Measurements from ENCODE around the gene SLC12A5. TPM values are rescaled to one million over a fixed set of nuclear protein-coding genes. Genes with fewer than 3 reads are reported as not detected.

SLC12A5 gene
- total and polyA plus RNA-seq, 8 donors, result 0.93 to 6.2 (median 3.4) TPM; not detected in 4

- DNase-seq, result no peak
- no peak for TF ChIP-seq POLR2AphosphoS5 (IDR thresholded peaks at IDR 0.05)
- no peak for TF ChIP-seq CTCF (IDR thresholded peaks at IDR 0.05)
- no peak for TF ChIP-seq POLR2A (IDR thresholded peaks at IDR 0.05)
- no peak for TF ChIP-seq EP300 (IDR thresholded peaks at IDR 0.05)
- H3K27me3 ChIP-seq, result no peaks in the 10 kb centered on the region
- H3K9me3 ChIP-seq, result no peaks in the 10 kb centered on the region
- peaks cover 0 to 34% (median 2%) of the 10 kb centered on the region in 4 donors for H3K4me1 ChIP-seq
- WGBS, 5 donors, result 85 to 91% (median 88%) methylated on average over 3 of the region's 3 CpGs
- no peak overlapping the region for H3K4me3 ChIP-seq
- intact Hi-C loops (cut with DNase I; ENCODE audit: low total_unique reads), result no loop called here
- no peak overlapping the region for H3K27ac ChIP-seq
- peaks cover 34 to 68% (median 67%) of the 10 kb centered on the region in 4 donors for H3K36me3 ChIP-seq
Measured at GRCh38 chr20:46073443-46073842, 44.4 kb downstream of the SLC12A5 start.

- Histone ChIP-seq H3K27me3 (no peaks in the 10 kb centered on the region), H3K27ac (no peak overlapping the region), H3K4me1 (peaks cover 0 to 40% (median 5%) of the 10 kb centered on the region in 4 donors), H3K9me3 (no peaks in the 10 kb centered on the region), H3K4me3 (no peak overlapping the region), H3K36me3 (peaks cover 35 to 68% (median 67%) of the 10 kb centered on the region in 4 donors)
- intact Hi-C loops (cut with DNase I; ENCODE audit: low total_unique reads), result no loop called here
- DNase-seq, result no peak
- whole genome bisulfite sequencing, 5 donors, result 62 to 69% (median 68%) methylated on average over 3 of the region's 3 CpGs
- TF ChIP-seq POLR2A (IDR thresholded peaks at IDR 0.05) (no peak), POLR2AphosphoS5 (IDR thresholded peaks at IDR 0.05) (no peak), CTCF (IDR thresholded peaks at IDR 0.05) (no peak), EP300 (IDR thresholded peaks at IDR 0.05) (no peak)
Measured at GRCh38 chr20:46074006-46074405, 45.0 kb downstream of the SLC12A5 start.

GRCh38 chr20:46076806-46077205 is 47.8 kb downstream of the SLC12A5 start:
- 83 to 93% (median 86%) methylated on average over 7 of the region's 7 CpGs for WGBS, 5 donors
- TF ChIP-seq CTCF (IDR thresholded peaks at IDR 0.05), result no peak
- no peak for TF ChIP-seq POLR2A (IDR thresholded peaks at IDR 0.05)
- no peak for TF ChIP-seq POLR2AphosphoS5 (IDR thresholded peaks at IDR 0.05)
- TF ChIP-seq EP300 (IDR thresholded peaks at IDR 0.05), result no peak
- Histone ChIP-seq H3K36me3 (peaks cover 29 to 61% (median 58%) of the 10 kb centered on the region in 4 donors), H3K27me3 (no peaks in the 10 kb centered on the region), H3K4me1 (peaks cover 0 to 66% (median 20%) of the 10 kb centered on the region in 4 donors), H3K27ac (no peak overlapping the region), H3K4me3 (no peak overlapping the region), H3K9me3 (no peaks in the 10 kb centered on the region)
- DNase-seq, result no peak
- intact Hi-C loops (cut with DNase I; ENCODE audit: low total_unique reads), result no loop called here

- no peak overlapping the region for H3K4me3 ChIP-seq
- intact Hi-C loops (cut with DNase I; ENCODE audit: low total_unique reads), result no loop called here
- H3K4me1 ChIP-seq, result peaks cover 0 to 69% (median 28%) of the 10 kb centered on the region in 4 donors
- H3K27me3 ChIP-seq, result no peaks in the 10 kb centered on the region
- peaks cover 29 to 61% (median 58%) of the 10 kb centered on the region in 4 donors for H3K36me3 ChIP-seq
- H3K27ac ChIP-seq, result no peak overlapping the region
- no peak for DNase-seq
- 84 to 90% (median 86%) methylated on average over 8 of the region's 8 CpGs for WGBS, 5 donors
- TF ChIP-seq CTCF (IDR thresholded peaks at IDR 0.05) (no peak), EP300 (IDR thresholded peaks at IDR 0.05) (no peak), POLR2AphosphoS5 (IDR thresholded peaks at IDR 0.05) (no peak)
- no peaks in the 10 kb centered on the region for H3K9me3 ChIP-seq
Measured at GRCh38 chr20:46077642-46078305, 48.8 kb downstream of the SLC12A5 start.

Data from stomach (tissue), 9 donors.